Loucy (cell line): Measurements from ENCODE around the gene TAF1D.

Experiments
- CTCF ChIP-seq: fragments of 200-600 bp; sonication (generic); conservative IDR thresholded peaks from 2 replicates; pipeline ENCODE4 v1.5.1; 2014; ENCODE audit warnings: mild to moderate bottlenecking, antibody characterized with exemption, low read length
- EZH2phosphoT487 ChIP-seq: fragments of 200-600 bp; IDR thresholded peaks from 2 replicates; pipeline ENCODE4 v1.6.1; 2018; ENCODE audit warnings: antibody characterized with exemption, mild to moderate bottlenecking, moderate library complexity, borderline replicate concordance

- TF ChIP-seq CTCF (no peak), EZH2phosphoT487 (no peak)
These were observed 16.9 kb upstream of the TAF1D start for GRCh38 chr11:93757924-93758865.
